ENCODE measurements around the gene PIKFYVE. TPM values are rescaled to one million over a fixed set of nuclear protein-coding genes. Genes with fewer than 3 reads are reported as not detected.
"Not testable (repeated sequence)": the region's sequence is repeated elsewhere in the genome, so short reads cannot be mapped to it uniquely, and the experiment has no call there.

PIKFYVE gene
- total RNA-seq, 2 donors from 2014 or later, result 34.5 to 41.5 TPM

DNA sequence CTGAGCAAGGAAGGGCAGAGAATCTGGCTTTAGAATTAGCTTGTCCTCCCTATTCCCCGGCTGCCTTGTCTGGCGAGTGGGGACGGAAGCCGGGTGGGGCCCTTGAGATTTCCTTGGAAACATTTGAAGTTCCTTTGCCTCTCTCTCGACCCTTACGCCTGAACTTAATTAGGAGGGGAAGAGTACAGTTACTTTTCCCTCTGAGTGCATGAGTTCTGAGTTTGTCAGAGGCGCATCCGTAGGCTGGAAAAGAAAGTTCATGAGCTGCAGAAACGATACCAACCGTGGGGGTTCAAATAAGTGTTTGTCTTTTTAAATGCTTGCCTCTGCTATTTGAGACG lies 468 bp downstream of the PIKFYVE start:
- Mint-ChIP-seq H3K27me3 (no peaks in the 10 kb centered on the region), H3K4me1 (peaks cover 33% of the 10 kb centered on the region), H3K36me3 (ENCODE audit: low read depth) (peaks cover 3% of the 10 kb centered on the region), H3K27ac (peak overlapping the region; percentile 96), H3K4me3 (peak overlapping the region; percentile 98)
- ATAC-seq (peak; percentile 12), DNase-seq (no peak)
- H3K9me3 ChIP-seq (ENCODE audit: control insufficient read depth, low read length, poor library complexity, severe bottlenecking), result no peaks in the 10 kb centered on the region

DNA sequence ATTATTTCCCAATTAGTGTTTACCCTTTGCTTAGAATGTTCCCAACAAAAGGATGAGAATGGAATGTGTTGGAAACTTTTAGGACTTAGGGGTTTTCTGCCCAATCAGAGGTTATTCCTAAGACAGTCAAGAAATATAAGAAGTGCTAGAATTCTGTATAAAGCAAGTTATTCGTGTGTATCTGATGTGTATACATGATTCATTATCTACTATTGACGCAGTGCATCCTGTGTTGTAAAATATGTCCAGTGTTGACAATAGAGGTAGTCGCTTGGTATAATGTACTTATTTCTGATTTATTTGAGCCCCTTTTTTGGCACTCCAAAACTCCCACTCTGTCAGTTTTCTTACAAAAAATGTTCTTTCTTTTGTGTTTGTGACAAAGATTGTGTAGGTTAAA lies 881 bp downstream of the PIKFYVE start:
- H3K9me3 ChIP-seq (ENCODE audit: control insufficient read depth, low read length, poor library complexity, severe bottlenecking), result no peaks in the 10 kb centered on the region
- Mint-ChIP-seq H3K36me3 (ENCODE audit: low read depth) (peaks cover 4% of the 10 kb centered on the region), H3K4me1 (peaks cover 33% of the 10 kb centered on the region), H3K27ac (peak overlapping the region; percentile 96), H3K4me3 (peak overlapping the region; percentile 98), H3K27me3 (no peaks in the 10 kb centered on the region)
- ATAC-seq (no peak), DNase-seq (no peak)

DNA sequence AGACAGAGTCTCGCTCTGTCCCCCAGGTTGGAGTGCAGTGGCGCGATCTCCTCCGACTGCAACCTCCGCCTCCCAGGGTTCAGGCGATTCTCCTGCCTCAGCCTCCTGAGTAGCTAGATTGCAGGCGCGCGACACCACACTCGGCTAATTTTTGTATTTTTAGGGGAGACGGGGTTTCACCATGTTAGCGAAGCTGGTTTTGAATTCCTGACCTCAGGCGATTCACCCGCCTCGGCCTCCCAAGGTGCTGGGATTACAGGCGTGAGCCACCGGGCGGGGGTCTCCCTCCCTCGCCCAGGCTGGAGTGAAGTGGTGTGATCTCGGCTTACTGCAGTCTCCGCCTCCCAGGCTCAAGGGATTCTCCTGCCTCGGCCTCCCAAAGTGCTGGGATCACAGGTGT lies 1.5 kb downstream of the PIKFYVE start:
- not testable (repeated sequence) for ATAC-seq; DNase-seq; H3K9me3 ChIP-seq (ENCODE audit: control insufficient read depth, low read length, poor library complexity, severe bottlenecking); H3K27me3 Mint-ChIP-seq; H3K36me3 Mint-ChIP-seq (ENCODE audit: low read depth)
- Mint-ChIP-seq H3K4me3 (peak overlapping the region; percentile 98), H3K27ac (peak overlapping the region; percentile 96), H3K4me1 (peaks cover 33% of the 10 kb centered on the region)

DNA sequence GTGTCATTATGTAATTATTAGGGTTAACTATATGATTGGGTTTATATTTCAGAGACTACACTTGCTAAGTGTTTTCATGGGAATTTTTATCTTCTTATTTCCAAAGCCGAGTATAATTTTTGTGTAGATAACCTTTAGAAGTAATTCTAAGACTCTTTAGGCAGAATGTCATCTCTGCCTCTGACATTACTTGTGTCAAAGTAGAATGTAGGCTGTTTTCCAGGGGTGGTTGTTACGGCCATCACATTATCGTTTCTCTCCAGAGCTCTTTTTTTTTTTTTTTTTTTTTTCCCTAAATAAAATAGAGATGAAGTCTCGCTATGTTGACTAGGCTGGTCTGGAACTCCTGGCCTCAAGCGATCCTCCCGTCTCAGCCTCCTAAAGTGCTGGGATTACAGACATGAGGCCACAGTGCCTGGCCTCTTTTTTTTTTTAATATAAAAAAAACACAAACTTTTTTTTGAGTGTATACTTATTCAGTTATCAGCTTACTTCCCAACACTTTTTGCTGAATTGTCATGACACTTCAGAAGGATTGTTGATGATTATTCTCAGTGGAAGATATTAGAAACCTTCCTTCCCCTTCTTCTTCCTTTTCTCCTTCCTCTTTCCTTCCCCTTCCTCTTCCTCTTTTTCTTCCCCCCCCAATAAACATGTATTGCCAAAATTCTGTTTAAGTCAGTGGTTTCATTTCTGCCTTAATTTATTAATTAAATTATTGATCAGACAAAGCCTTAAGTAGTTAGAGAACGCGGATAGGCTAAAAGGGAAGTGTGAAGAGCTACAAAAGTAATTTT lies 2.3 kb downstream of the PIKFYVE start:
- H3K27ac Mint-ChIP-seq, result peak overlapping the region; percentile 96
- H3K4me3 Mint-ChIP-seq, result peak overlapping the region; percentile 19
- no peaks in the 10 kb centered on the region for H3K9me3 ChIP-seq (ENCODE audit: control insufficient read depth, low read length, poor library complexity, severe bottlenecking)
- H3K4me1 Mint-ChIP-seq, result peaks cover 30% of the 10 kb centered on the region
- no peak for ATAC-seq
- no peaks in the 10 kb centered on the region for H3K27me3 Mint-ChIP-seq
- no peak for DNase-seq
- H3K36me3 Mint-ChIP-seq (ENCODE audit: low read depth), result peaks cover 4% of the 10 kb centered on the region

DNA sequence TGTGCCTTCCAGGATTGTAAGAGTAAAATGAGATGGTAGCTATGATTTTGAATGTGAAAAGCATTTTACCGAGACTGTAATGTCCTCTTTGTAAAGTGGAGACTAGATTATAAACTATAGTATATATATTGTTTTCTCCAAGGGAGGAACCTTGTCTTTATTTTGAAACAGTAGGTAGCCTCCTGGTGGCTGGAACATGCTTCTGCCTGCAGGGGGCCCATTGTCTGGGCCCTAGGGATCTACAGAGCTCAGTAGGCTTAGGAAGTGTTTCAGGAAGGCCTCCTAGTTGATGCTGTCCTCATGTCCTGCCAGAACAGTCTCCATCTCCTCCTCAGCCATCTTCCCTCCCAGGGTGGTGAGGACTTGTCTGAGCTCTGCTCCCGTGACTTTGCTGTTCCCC lies 3.0 kb downstream of the PIKFYVE start:
- peaks cover 7% of the 10 kb centered on the region for H3K36me3 Mint-ChIP-seq (ENCODE audit: low read depth)
- DNase-seq (no peak), ATAC-seq (no peak)
- no peaks in the 10 kb centered on the region for H3K9me3 ChIP-seq (ENCODE audit: control insufficient read depth, low read length, poor library complexity, severe bottlenecking)
- peaks cover 26% of the 10 kb centered on the region for H3K4me1 Mint-ChIP-seq
- H3K27ac Mint-ChIP-seq, result peak overlapping the region; percentile 75
- H3K4me3 Mint-ChIP-seq, result no peak overlapping the region
- H3K27me3 Mint-ChIP-seq, result no peaks in the 10 kb centered on the region

DNA sequence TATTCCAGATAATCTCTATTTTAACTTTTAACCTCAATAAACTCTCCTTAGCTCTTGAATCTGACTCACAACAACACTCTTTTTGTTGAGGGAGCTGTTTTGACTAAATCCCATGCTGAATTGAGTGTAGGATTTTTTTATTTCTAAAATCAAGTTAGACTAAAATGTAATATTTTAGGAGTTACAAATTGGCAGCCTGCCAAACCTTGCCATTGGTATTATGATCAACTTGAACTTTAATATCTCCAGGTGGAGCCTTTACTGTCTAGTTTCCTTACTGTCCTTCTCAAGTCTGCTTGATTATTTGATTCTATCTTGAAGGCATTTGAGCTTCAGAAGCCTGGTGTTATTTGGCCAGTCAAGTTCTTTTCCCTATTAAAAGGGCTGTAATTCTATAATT lies 8.7 kb downstream of the PIKFYVE start:
- no peak for DNase-seq
- H3K27me3 Mint-ChIP-seq, result no peaks in the 10 kb centered on the region
- H3K9me3 ChIP-seq (ENCODE audit: control insufficient read depth, low read length, poor library complexity, severe bottlenecking), result no peaks in the 10 kb centered on the region
- peak overlapping the region; percentile 84 for H3K27ac Mint-ChIP-seq
- H3K36me3 Mint-ChIP-seq (ENCODE audit: low read depth), result peaks cover 24% of the 10 kb centered on the region
- peaks cover 12% of the 10 kb centered on the region for H3K4me1 Mint-ChIP-seq
- H3K4me3 Mint-ChIP-seq, result no peak overlapping the region
- no peak for ATAC-seq

DNA sequence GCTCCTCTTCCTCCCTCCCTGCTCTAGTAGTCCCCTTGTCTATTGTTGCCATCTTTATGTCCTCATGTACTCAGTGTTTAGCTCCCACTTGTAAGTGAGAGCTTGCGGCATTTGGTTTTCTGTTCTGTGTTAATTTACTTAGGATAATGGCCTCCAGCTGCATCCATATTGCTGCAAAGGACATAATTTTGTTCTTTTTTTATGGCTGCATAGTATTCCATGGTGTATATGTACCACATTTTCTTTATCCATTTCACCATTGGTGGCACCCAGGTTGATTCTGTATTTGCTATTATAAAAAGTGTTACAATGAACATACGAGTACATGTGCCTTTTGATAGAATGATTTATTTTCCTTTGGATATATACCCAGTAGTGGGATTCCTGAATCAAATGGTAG lies 12.5 kb downstream of the PIKFYVE start:
- DNase-seq, result no peak
- peaks cover 20% of the 10 kb centered on the region for H3K4me1 Mint-ChIP-seq
- H3K27me3 Mint-ChIP-seq, result no peaks in the 10 kb centered on the region
- ATAC-seq, result no peak
- H3K4me3 Mint-ChIP-seq, result no peak overlapping the region
- H3K9me3 ChIP-seq (ENCODE audit: control insufficient read depth, low read length, poor library complexity, severe bottlenecking), result no peaks in the 10 kb centered on the region
- H3K27ac Mint-ChIP-seq, result no peak overlapping the region
- peaks cover 22% of the 10 kb centered on the region for H3K36me3 Mint-ChIP-seq (ENCODE audit: low read depth)

DNA sequence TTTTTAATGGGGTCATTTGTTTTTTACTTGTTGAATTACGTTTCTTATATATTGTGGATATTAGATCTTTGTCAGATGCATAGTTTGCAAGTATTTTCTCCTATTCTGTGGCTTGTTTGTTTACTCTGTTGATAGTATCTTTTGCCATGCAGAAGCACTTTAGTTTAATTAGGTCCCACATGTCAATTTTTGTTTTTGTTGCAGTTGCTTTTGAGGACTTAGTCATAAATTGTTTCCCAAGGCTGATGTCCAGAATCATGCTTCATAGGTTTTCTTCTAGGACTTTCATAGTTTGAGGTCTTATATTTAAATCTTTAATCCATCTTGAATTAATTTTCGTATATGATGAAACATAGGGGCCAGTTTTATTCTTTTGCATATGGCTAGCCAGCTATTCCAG lies 13.2 kb downstream of the PIKFYVE start:
- Mint-ChIP-seq H3K27me3 (no peaks in the 10 kb centered on the region), H3K4me1 (peaks cover 20% of the 10 kb centered on the region), H3K4me3 (no peak overlapping the region), H3K36me3 (ENCODE audit: low read depth) (peaks cover 19% of the 10 kb centered on the region), H3K27ac (no peak overlapping the region)
- no peak for ATAC-seq
- no peaks in the 10 kb centered on the region for H3K9me3 ChIP-seq (ENCODE audit: control insufficient read depth, low read length, poor library complexity, severe bottlenecking)
- no peak for DNase-seq

DNA sequence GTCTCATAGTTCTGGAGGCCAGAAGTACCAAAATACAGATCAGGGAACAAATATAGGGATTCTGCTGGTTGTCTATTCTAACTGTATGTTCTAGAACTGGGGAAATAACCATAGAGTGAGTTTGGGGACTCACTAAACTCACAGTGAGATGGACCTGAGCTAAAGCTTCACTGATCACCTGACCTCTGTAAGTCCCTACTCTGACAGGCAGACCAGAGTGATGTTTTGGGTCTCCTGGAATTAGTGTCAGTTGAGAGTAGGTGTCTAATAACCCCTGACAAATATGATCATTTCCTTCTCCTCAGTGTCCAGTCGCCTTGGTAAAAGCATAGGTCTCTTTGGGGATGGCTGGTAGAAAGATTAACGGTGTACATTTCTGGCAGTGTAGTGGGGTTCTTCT lies 14.2 kb downstream of the PIKFYVE start:
- no peaks in the 10 kb centered on the region for H3K9me3 ChIP-seq (ENCODE audit: control insufficient read depth, low read length, poor library complexity, severe bottlenecking)
- H3K4me1 Mint-ChIP-seq, result peaks cover 19% of the 10 kb centered on the region
- ATAC-seq (no peak), DNase-seq (no peak)
- H3K27me3 Mint-ChIP-seq, result no peaks in the 10 kb centered on the region
- H3K4me3 Mint-ChIP-seq, result no peak overlapping the region
- H3K36me3 Mint-ChIP-seq (ENCODE audit: low read depth), result peaks cover 17% of the 10 kb centered on the region
- H3K27ac Mint-ChIP-seq, result no peak overlapping the region

DNA sequence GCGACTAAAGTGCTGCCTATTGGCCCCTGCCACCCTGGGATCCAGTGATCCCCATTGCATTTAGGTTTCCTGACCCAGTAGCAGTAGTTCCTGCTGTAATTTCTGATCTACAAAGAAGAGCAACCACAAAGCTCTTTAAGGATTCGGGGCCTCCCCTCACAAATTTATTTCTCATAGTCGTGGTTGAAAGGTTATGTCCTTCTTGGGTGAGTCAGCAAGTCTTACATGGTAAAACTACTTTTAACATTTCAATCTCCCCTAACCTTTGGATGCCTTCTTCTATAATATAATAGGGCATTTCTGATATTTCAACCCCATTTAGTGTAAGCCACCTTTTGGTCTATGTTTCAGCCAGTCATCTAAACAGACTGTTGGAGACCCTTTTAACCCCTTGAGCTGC lies 14.9 kb downstream of the PIKFYVE start:
- DNase-seq (no peak), ATAC-seq (no peak)
- H3K36me3 Mint-ChIP-seq (ENCODE audit: low read depth), result peaks cover 15% of the 10 kb centered on the region

DNA sequence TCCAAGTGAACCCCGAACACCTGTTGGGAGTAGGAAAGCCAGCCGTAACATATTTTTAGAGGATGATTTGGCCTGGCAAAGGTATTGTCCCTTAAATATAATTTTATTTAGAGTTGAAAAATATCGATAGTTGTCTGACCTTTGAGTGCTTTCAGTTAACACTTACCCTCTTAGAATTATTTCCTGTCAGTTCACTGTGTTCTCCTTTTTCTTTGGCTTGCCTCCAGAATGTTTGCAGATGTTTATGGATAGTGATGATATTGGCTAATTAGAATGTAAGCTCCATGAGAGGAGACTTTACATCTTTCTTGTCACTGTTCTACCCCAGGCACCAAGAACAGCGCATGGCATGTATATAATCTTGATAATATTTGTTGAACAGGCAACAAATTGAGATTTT lies 19.8 kb downstream of the PIKFYVE start:
- H3K9me3 ChIP-seq (ENCODE audit: control insufficient read depth, low read length, poor library complexity, severe bottlenecking), result no peaks in the 10 kb centered on the region
- Mint-ChIP-seq H3K4me3 (no peak overlapping the region), H3K27me3 (no peaks in the 10 kb centered on the region), H3K27ac (no peak overlapping the region), H3K36me3 (ENCODE audit: low read depth) (peaks cover 14% of the 10 kb centered on the region), H3K4me1 (peaks cover 9% of the 10 kb centered on the region)
- ATAC-seq, result no peak
- DNase-seq, result no peak

More for the DNA sequence above, 14.9 kb downstream of the PIKFYVE start:
- Mint-ChIP-seq H3K4me1 (peaks cover 17% of the 10 kb centered on the region), H3K27me3 (no peaks in the 10 kb centered on the region), H3K27ac (no peak overlapping the region), H3K4me3 (no peak overlapping the region)
- no peaks in the 10 kb centered on the region for H3K9me3 ChIP-seq (ENCODE audit: control insufficient read depth, low read length, poor library complexity, severe bottlenecking)

DNA sequence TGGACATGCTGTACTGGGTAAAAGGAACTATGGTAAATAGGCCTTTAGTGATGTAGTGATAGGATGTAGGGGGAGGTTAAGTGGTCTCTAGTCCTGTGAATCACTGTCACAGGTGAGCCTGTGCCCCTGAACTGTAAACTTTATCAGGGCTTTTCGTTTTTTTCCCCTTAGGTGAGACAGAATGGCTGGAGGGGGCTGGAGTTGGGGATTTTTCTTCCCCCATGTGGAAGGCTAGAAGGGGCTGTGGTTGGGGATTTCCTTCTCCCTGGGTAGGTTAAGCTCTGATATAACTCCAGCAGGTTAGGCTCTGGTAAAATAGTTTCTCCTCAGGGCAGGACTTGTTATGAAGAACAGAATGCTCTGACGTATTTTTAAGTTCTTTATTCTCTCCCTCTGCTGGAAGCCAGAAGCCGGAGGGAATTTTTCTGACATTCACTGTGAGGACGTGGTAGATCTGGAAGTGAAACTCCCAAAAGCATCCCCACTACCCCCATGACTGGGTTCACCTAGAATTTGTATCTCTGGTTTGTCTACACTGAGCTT lies 28.5 kb downstream of the PIKFYVE start:
- H3K27ac Mint-ChIP-seq, result peak overlapping the region; percentile 80
- peaks cover 24% of the 10 kb centered on the region for H3K36me3 Mint-ChIP-seq (ENCODE audit: low read depth)
- peaks cover 24% of the 10 kb centered on the region for H3K4me1 Mint-ChIP-seq
- H3K9me3 ChIP-seq (ENCODE audit: control insufficient read depth, low read length, poor library complexity, severe bottlenecking), result no peaks in the 10 kb centered on the region
- no peaks in the 10 kb centered on the region for H3K27me3 Mint-ChIP-seq
- no peak overlapping the region for H3K4me3 Mint-ChIP-seq
- peak; percentile 61 for ATAC-seq
- no peak for DNase-seq

DNA sequence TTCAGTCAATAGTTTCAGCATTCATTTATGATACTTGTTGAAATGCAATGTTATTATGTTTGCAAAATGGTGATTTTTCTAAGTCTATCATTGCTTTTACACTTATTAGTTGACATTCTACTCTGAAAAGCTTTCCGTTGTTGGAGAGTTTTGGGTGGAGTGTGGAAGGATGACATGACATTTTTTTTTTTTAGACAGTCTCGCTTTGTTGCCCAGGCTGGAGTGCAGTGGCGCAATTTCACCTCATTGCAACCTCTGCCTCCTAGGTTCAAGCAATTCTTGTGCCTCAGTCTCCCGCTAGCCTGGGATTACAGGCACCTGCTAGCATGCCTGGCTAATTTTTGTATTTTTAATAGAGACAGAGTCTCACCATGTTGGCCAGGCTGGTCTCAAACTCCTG lies 29.8 kb downstream of the PIKFYVE start:
- no peaks in the 10 kb centered on the region for H3K9me3 ChIP-seq (ENCODE audit: control insufficient read depth, low read length, poor library complexity, severe bottlenecking)
- Mint-ChIP-seq H3K4me3 (peak overlapping the region; percentile 10), H3K27me3 (no peaks in the 10 kb centered on the region), H3K4me1 (peaks cover 23% of the 10 kb centered on the region), H3K36me3 (ENCODE audit: low read depth) (peaks cover 27% of the 10 kb centered on the region), H3K27ac (peak overlapping the region; percentile 27)
- no peak for ATAC-seq
- no peak for DNase-seq

DNA sequence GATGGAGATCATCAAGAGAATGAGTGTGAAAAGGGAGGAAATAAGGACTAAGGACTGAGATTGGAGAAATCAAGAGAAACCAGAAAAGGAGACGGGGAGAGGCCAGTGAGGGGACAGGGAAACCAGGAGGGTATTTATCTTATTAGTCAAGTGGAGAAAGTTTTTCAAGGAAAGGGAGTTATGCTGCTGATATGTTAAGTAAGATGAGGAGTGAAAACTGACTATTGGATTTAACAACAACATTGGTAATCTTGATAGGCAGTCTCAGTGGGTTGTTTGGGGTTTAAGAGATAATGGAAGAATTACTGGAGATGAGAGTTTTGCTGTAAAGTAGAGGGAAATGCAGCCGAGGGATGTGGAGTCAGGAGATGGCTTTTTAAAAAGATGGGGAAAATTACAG lies 30.6 kb downstream of the PIKFYVE start:
- H3K4me1 Mint-ChIP-seq, result peaks cover 23% of the 10 kb centered on the region
- peaks cover 27% of the 10 kb centered on the region for H3K36me3 Mint-ChIP-seq (ENCODE audit: low read depth)
- no peaks in the 10 kb centered on the region for H3K27me3 Mint-ChIP-seq
- ATAC-seq, result no peak
- no peak overlapping the region for H3K4me3 Mint-ChIP-seq
- H3K27ac Mint-ChIP-seq, result peak overlapping the region; percentile 27
- no peak for DNase-seq
- H3K9me3 ChIP-seq (ENCODE audit: control insufficient read depth, low read length, poor library complexity, severe bottlenecking), result no peaks in the 10 kb centered on the region

Data from T-helper 17 cell (primary cell).